GM23338 (cell line): ENCODE measurements around the gene ALDH16A1. TPM values are rescaled to one million over a fixed set of nuclear protein-coding genes. Genes with fewer than 3 reads are reported as not detected.

Source experiments
- ATAC-seq: fragments of 200-7000 bp; cut with Tn5 transposase; 3 replicates; pipeline ENCODE4 v1.9.1; 2020
- DNase-seq: peaks from one replicate; pipeline ENCODE4 v3.0.0-alpha.2; 2015; ENCODE audit warnings: low spot score
- H2AFZ ChIP-seq: fragments of 200-600 bp; sonication (generic); 2 replicates; pipeline ENCODE4 v1.8.0; 2016; ENCODE audit warnings: antibody characterized with exemption, mild to moderate bottlenecking, moderate library complexity
- H3F3A ChIP-seq: fragments of 200-600 bp; sonication (generic); replicated peaks from 2 replicates; pipeline ENCODE4 v1.8.0; 2017; ENCODE audit warnings: antibody characterized with exemption, mixed run types, low read depth
- H3K27ac ChIP-seq: fragments of 200-600 bp; sonication (generic); 2 replicates; pipeline ENCODE4 v1.6.1; 2016; ENCODE audit warnings: low read depth
- H3K27me3 ChIP-seq: fragments of 200-600 bp; sonication (generic); 2 replicates; pipeline ENCODE4 v1.8.0; 2016; ENCODE audit warnings: mild to moderate bottlenecking, mixed run types, moderate library complexity; ENCODE audit not compliant: insufficient read depth
- H3K36me3 ChIP-seq: fragments of 200-600 bp; sonication (generic); 2 replicates; pipeline ENCODE4 v1.8.0; 2016; ENCODE audit warnings: mild to moderate bottlenecking; ENCODE audit not compliant: insufficient read depth
- H3K4me1 ChIP-seq: fragments of 200-600 bp; sonication (generic); 2 replicates; pipeline ENCODE4 v1.8.0; 2016; ENCODE audit warnings: mild to moderate bottlenecking, moderate library complexity; ENCODE audit not compliant: insufficient read depth
- H3K4me2 ChIP-seq: fragments of 200-600 bp; sonication (generic); 2 replicates; pipeline ENCODE4 v1.7.1; 2017; ENCODE audit warnings: mixed run types
- H3K4me3 ChIP-seq: fragments of 200-600 bp; sonication (generic); 2 replicates; pipeline ENCODE4 v1.6.1; 2016; ENCODE audit warnings: mixed run types
- H3K79me2 ChIP-seq: fragments of 200-600 bp; sonication (generic); replicated peaks from 2 replicates; pipeline ENCODE4 v1.8.0; 2017; ENCODE audit warnings: mild to moderate bottlenecking; ENCODE audit not compliant: insufficient read depth
- H3K9me2 ChIP-seq: fragments of 200-600 bp; sonication (generic); 2 replicates; pipeline ENCODE4 v1.8.0; 2017; ENCODE audit not compliant: insufficient read depth
- H4K20me1 ChIP-seq: fragments of 200-600 bp; sonication (generic); replicated peaks from 2 replicates; pipeline ENCODE4 v1.8.0; 2017; ENCODE audit warnings: mild to moderate bottlenecking; ENCODE audit not compliant: insufficient read depth
- H3K27ac Mint-ChIP-seq: 2 replicates; pipeline ENCODE4 v1.8.0; 2020; ENCODE audit warnings: inconsistent platforms, mild to moderate bottlenecking, moderate library complexity, mixed read lengths
- H3K27me3 Mint-ChIP-seq: 3 replicates; pipeline ENCODE4 v1.8.0; 2022; ENCODE audit warnings: low read depth, mild to moderate bottlenecking, moderate library complexity, mixed read lengths, inconsistent platforms; ENCODE audit not compliant: insufficient read depth, poor library complexity
- H3K36me3 Mint-ChIP-seq: 3 replicates; pipeline ENCODE4 v1.8.0; 2021; ENCODE audit warnings: low read depth, mild to moderate bottlenecking, inconsistent platforms, moderate library complexity, mixed read lengths
- H3K4me1 Mint-ChIP-seq: 3 replicates; pipeline ENCODE4 v1.8.0; 2020; ENCODE audit warnings: mild to moderate bottlenecking, inconsistent platforms, mixed read lengths
- H3K4me3 Mint-ChIP-seq: 3 replicates; pipeline ENCODE4 v1.8.0; 2021; ENCODE audit warnings: moderate library complexity, mild to moderate bottlenecking, inconsistent platforms, mixed read lengths
- H3K9me3 Mint-ChIP-seq: 3 replicates; pipeline ENCODE4 v1.8.0; 2020; ENCODE audit warnings: moderate library complexity, mild to moderate bottlenecking, inconsistent platforms, mixed read lengths
- CREB1 ChIP-seq: fragments of 250-450 bp; sonication (Bioruptor Pico); IDR thresholded peaks from 2 replicates; pipeline ENCODE4 v1.5.0; 2020; ENCODE audit warnings: low read depth, mild to moderate bottlenecking, moderate library complexity
- EZH2 ChIP-seq: fragments of 200-600 bp; sonication (generic); IDR thresholded peaks from one replicate; pipeline ENCODE4 v1.8.0; 2017; ENCODE audit warnings: antibody characterized with exemption, mild to moderate bottlenecking, low read depth; ENCODE audit not compliant: unreplicated experiment
- EZH2phosphoT487 ChIP-seq: fragments of 200-600 bp; sonication (generic); IDR thresholded peaks from one replicate; pipeline ENCODE4 v1.8.1; 2018; ENCODE audit warnings: antibody characterized with exemption; ENCODE audit not compliant: unreplicated experiment
- JUNB ChIP-seq: IDR thresholded peaks from one replicate; pipeline ENCODE4 v1.6.1; 2016; ENCODE audit warnings: antibody characterized with exemption; ENCODE audit not compliant: unreplicated experiment
- NANOG ChIP-seq: IDR thresholded peaks from 2 replicates; pipeline ENCODE4 v1.6.1; 2016; ENCODE audit warnings: antibody characterized with exemption, borderline replicate concordance
- STAT1 ChIP-seq: IDR thresholded peaks from one replicate; pipeline ENCODE4 v1.6.1; 2016; ENCODE audit warnings: antibody characterized with exemption; ENCODE audit not compliant: unreplicated experiment
- ZNF114 ChIP-seq: fragments of 250-450 bp; sonication (Bioruptor Pico); IDR thresholded peaks from 2 replicates; pipeline ENCODE4 v1.5.0; 2020; ENCODE audit warnings: mild to moderate bottlenecking, moderate library complexity
- ZNF331 ChIP-seq: fragments of 250-450 bp; sonication (Bioruptor Pico); IDR thresholded peaks from 2 replicates; pipeline ENCODE4 v1.5.0; 2020; ENCODE audit warnings: low read depth, mild to moderate bottlenecking, moderate library complexity
- polyA plus RNA-seq: library from polyadenylated mRNA; unstranded; fragments of >200 nt; fragmentation: Nextera tagmentation; extraction: Ambion mirVana; gene quantifications from 2 replicates; pipeline ENCODE4 v1.2.1, GENCODE V29; 2016
- total RNA-seq: library from RNA; depleted of rRNA; stranded (reverse); fragments of >200 nt; shearing (Covaris generic); gene quantifications from 2 replicates; pipeline ENCODE4 v1.2.3, GENCODE V29; 2014
- TF ChIP-seq, protein P1 (sequence below): IDR thresholded peaks from 2 replicates; pipeline ENCODE4 v1.6.1; 2016; ENCODE audit warnings: antibody characterized with exemption
- TF ChIP-seq, protein P2 (sequence below): IDR thresholded peaks from one replicate; pipeline ENCODE4 v1.6.1; 2018; ENCODE audit warnings: antibody characterized with exemption; ENCODE audit not compliant: unreplicated experiment
- TF ChIP-seq, protein P3 (sequence below), 2 experiments: fragments of 200-600 bp in 1 of 2; sonication (generic) in 1 of 2; conservative IDR thresholded peaks; 2 replicates each; pipeline versions ENCODE4 v1.5.1 to v1.6.1; 2016 to 2017; ENCODE audit warnings: antibody characterized with exemption in 2 of 2, low read depth in 2 of 2, mild to moderate bottlenecking in 2 of 2, moderate library complexity in 1 of 2

Gene ALDH16A1
- total and polyA plus RNA-seq, 2 experiments from 2014 or later, result 16.8 to 57.3 TPM

DNA sequence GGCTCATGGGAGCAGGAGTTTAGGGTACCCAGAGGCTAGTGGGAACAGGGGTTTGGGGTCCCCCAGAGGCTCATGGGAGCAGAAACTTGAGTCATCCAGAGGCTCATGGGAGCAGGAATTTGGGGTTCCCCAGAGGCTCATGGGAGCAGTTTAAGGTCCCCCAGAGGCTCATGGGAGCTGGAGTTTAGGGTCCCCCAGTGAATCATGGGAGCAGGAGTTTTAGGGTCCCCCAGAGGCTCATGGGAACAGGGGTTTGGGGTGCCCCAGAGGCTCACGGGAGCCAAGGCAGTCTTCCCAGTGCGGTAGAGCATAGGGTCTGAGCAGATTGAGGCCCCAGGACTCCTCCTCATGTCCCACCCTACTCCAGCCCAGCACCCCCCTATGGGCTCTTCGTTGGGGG is 12.3 kb downstream of the ALDH16A1 start:
- 0 out of 2 replicates have a peak, but pooled peaks cover 8% of the 10 kb centered on the region for H3F3A ChIP-seq
- TF ChIP-seq ZNF331 (CRISPR knock-in tag), result no peak
- TF ChIP-seq, protein P1, sequence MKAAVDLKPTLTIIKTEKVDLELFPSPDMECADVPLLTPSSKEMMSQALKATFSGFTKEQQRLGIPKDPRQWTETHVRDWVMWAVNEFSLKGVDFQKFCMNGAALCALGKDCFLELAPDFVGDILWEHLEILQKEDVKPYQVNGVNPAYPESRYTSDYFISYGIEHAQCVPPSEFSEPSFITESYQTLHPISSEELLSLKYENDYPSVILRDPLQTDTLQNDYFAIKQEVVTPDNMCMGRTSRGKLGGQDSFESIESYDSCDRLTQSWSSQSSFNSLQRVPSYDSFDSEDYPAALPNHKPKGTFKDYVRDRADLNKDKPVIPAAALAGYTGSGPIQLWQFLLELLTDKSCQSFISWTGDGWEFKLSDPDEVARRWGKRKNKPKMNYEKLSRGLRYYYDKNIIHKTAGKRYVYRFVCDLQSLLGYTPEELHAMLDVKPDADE, result no peak
- TF ChIP-seq EZH2phosphoT487, result no peak
- TF ChIP-seq EZH2, result no peak
- TF ChIP-seq, protein P2, sequence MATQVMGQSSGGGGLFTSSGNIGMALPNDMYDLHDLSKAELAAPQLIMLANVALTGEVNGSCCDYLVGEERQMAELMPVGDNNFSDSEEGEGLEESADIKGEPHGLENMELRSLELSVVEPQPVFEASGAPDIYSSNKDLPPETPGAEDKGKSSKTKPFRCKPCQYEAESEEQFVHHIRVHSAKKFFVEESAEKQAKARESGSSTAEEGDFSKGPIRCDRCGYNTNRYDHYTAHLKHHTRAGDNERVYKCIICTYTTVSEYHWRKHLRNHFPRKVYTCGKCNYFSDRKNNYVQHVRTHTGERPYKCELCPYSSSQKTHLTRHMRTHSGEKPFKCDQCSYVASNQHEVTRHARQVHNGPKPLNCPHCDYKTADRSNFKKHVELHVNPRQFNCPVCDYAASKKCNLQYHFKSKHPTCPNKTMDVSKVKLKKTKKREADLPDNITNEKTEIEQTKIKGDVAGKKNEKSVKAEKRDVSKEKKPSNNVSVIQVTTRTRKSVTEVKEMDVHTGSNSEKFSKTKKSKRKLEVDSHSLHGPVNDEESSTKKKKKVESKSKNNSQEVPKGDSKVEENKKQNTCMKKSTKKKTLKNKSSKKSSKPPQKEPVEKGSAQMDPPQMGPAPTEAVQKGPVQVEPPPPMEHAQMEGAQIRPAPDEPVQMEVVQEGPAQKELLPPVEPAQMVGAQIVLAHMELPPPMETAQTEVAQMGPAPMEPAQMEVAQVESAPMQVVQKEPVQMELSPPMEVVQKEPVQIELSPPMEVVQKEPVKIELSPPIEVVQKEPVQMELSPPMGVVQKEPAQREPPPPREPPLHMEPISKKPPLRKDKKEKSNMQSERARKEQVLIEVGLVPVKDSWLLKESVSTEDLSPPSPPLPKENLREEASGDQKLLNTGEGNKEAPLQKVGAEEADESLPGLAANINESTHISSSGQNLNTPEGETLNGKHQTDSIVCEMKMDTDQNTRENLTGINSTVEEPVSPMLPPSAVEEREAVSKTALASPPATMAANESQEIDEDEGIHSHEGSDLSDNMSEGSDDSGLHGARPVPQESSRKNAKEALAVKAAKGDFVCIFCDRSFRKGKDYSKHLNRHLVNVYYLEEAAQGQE, result no peak
- no peak for TF ChIP-seq CREB1 (CRISPR knock-in tag)
- TF ChIP-seq JUNB, result no peak
- no peak for TF ChIP-seq ZNF114
- TF ChIP-seq NANOG, result no peak
- no peak for TF ChIP-seq STAT1
- no peaks in the 10 kb centered on the region for H3K27me3 ChIP-seq
- H3K4me1 ChIP-seq, result peaks cover 9% of the 10 kb centered on the region; the same call in 1 of the 2 replicates
- no peaks in the 10 kb centered on the region; the same call in 1 of the 2 replicates for H4K20me1 ChIP-seq
- Mint-ChIP-seq H3K9me3 (no peaks in the 10 kb centered on the region), H3K4me1 (peaks cover 6% of the 10 kb centered on the region), H3K36me3 (peaks cover 27% of the 10 kb centered on the region), H3K27me3 (peaks cover 12% of the 10 kb centered on the region), H3K4me3 (no peak overlapping the region), H3K27ac (no peak overlapping the region)
- ATAC-seq (no peak), DNase-seq (no peak)
- no peak overlapping the region for H3K27ac ChIP-seq
- H3K79me2 ChIP-seq, result no peaks in the 10 kb centered on the region
- H3K36me3 ChIP-seq, result no peaks in the 10 kb centered on the region
- no peaks in the 10 kb centered on the region for H3K9me2 ChIP-seq
- H3K4me3 ChIP-seq, result no peak overlapping the region
- H2AFZ ChIP-seq, result no peak overlapping the region
- no peak overlapping the region for H3K4me2 ChIP-seq

DNA sequence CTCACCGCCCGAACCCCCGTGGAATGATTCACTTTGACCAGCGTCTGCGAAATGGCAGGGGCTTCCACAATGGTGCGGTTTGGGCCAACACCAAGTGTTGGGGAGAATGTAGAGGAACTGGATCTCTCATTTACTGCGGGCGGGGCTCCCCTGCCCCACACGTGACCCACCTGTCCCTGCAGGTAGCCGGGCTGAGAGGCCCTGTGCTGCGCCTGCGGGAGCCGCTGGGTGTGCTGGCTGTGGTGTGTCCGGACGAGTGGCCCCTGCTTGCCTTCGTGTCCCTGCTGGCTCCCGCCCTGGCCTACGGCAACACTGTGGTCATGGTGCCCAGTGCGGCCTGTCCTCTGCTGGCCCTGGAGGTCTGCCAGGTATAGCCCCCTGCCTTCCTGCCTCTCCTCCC is 15.2 kb downstream of the ALDH16A1 start:
- Histone ChIP-seq H3K36me3 (no peaks in the 10 kb centered on the region), H3F3A (0 out of 2 replicates have a peak, but pooled peaks cover 12% of the 10 kb centered on the region), H3K4me3 (no peak overlapping the region), H3K4me1 (peaks cover 9% of the 10 kb centered on the region; the same call in 1 of the 2 replicates), H3K79me2 (no peaks in the 10 kb centered on the region), H4K20me1 (no peaks in the 10 kb centered on the region; the same call in 1 of the 2 replicates), H2AFZ (no peak overlapping the region), H3K27ac (no peak overlapping the region), H3K9me2 (no peaks in the 10 kb centered on the region), H3K27me3 (no peaks in the 10 kb centered on the region), H3K4me2 (peak overlapping the region; percentile 1; the same call in 1 of the 2 replicates)
- peak; percentile 23 for ATAC-seq
- Mint-ChIP-seq H3K36me3 (peaks cover 30% of the 10 kb centered on the region), H3K9me3 (no peaks in the 10 kb centered on the region), H3K4me1 (peaks cover 6% of the 10 kb centered on the region), H3K27ac (no peak overlapping the region), H3K4me3 (no peak overlapping the region), H3K27me3 (peaks cover 21% of the 10 kb centered on the region)
- no peak for DNase-seq
- TF ChIP-seq, protein P1, result no peak
- TF ChIP-seq, protein P3, sequence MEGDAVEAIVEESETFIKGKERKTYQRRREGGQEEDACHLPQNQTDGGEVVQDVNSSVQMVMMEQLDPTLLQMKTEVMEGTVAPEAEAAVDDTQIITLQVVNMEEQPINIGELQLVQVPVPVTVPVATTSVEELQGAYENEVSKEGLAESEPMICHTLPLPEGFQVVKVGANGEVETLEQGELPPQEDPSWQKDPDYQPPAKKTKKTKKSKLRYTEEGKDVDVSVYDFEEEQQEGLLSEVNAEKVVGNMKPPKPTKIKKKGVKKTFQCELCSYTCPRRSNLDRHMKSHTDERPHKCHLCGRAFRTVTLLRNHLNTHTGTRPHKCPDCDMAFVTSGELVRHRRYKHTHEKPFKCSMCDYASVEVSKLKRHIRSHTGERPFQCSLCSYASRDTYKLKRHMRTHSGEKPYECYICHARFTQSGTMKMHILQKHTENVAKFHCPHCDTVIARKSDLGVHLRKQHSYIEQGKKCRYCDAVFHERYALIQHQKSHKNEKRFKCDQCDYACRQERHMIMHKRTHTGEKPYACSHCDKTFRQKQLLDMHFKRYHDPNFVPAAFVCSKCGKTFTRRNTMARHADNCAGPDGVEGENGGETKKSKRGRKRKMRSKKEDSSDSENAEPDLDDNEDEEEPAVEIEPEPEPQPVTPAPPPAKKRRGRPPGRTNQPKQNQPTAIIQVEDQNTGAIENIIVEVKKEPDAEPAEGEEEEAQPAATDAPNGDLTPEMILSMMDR (conservative IDR thresholded peaks at IDR 0.05; ENCODE audit: low read depth in 2 of 2), result no peak
- TF ChIP-seq STAT1 (no peak), JUNB (no peak), NANOG (no peak), ZNF114 (no peak), EZH2 (no peak), CREB1 (CRISPR knock-in tag) (no peak), ZNF331 (CRISPR knock-in tag) (no peak), EZH2phosphoT487 (no peak)
